ENCODE measurements around the gene MEMO1. TPM values are rescaled to one million over a fixed set of nuclear protein-coding genes. Genes with fewer than 3 reads are reported as not detected.

The MEMO1 gene
- total and polyA plus RNA-seq, 8 donors: 3.5 to 33.8 (median 25.6) TPM

GRCh38 chr2:31886700-31887099 lies 124.1 kb downstream of the MEMO1 start:
- H3K36me3 ChIP-seq: peaks cover 0 to 19% (median 16%) of the 10 kb centered on the region in 4 donors
- H3K9me3 ChIP-seq: no peaks in the 10 kb centered on the region
- no peaks in the 10 kb centered on the region for H3K27me3 ChIP-seq
- TF ChIP-seq POLR2AphosphoS5 (IDR thresholded peaks at IDR 0.05) (no peak), CTCF (IDR thresholded peaks at IDR 0.05) (no peak)
- intact Hi-C loops (cut with DNase I; ENCODE audit: low total_unique reads): no loop called here
- H3K4me3 ChIP-seq: no peak overlapping the region
- WGBS, 5 donors: 92 to 100% (median 97%) methylated on average over 2 of the region's 2 CpGs
- H3K4me1 ChIP-seq: no peaks in the 10 kb centered on the region
- no peak overlapping the region for H3K27ac ChIP-seq
- peak in 1 of 2 donors; percentile 25 for DNase-seq

DNA sequence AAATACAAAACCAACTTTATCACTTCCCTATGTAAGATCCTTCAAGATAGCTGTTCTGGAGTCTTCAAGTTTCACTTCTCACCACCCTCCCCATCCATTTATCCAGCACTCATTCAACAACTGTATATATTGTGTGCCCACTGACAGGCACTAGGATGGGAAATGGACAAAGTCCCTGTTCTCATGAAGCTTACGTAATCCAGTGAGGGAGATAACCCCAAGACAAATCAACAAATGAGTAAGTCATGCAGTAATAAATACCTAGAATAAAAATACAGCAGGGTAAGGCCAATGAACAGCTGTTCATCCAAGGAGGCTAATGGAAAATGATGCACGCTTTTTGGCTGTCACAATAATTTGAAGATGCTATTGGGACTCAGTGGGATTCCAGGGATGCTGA lies 133.8 kb downstream of the MEMO1 start:
- Histone ChIP-seq H3K4me3 (no peak overlapping the region), H3K27me3 (no peaks in the 10 kb centered on the region), H3K4me1 (no peaks in the 10 kb centered on the region), H3K9me3 (no peaks in the 10 kb centered on the region), H3K36me3 (peaks cover 0 to 13% (median 9%) of the 10 kb centered on the region in 4 donors), H3K27ac (no peak overlapping the region)
- intact Hi-C loops (cut with DNase I; ENCODE audit: low total_unique reads): no loop called here
- 88 to 100% (median 92%) methylated on average over 2 of the region's 2 CpGs for WGBS, 5 donors
- no peak for TF ChIP-seq EP300 (IDR thresholded peaks at IDR 0.05)
- TF ChIP-seq POLR2AphosphoS5 (IDR thresholded peaks at IDR 0.05): no peak
- no peak for TF ChIP-seq CTCF (IDR thresholded peaks at IDR 0.05)
- TF ChIP-seq POLR2A (IDR thresholded peaks at IDR 0.05): no peak
- peak in 1 of 2 donors; percentile 10 for DNase-seq

DNA sequence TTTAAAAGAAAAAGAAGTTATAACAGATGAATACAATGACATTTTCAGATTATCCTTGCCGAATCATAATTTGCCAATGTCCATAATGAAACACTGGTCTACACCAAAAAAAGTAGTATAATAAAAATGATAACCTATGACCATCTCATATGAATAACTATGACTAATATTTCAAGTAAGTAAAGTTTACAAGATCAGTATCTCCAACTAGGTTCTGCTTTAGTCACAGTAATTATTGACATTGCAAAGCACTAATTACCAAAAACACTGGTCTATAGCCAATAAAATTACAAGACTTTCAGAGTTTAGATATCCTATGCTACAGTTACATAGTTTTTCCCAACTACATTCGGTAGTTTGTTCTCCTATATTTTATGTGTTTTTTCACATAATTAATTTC lies 136.7 kb downstream of the MEMO1 start:
- Histone ChIP-seq H3K27ac (no peak overlapping the region), H3K27me3 (no peaks in the 10 kb centered on the region), H3K4me1 (no peaks in the 10 kb centered on the region), H3K36me3 (peaks cover 0 to 3% (median 0%) of the 10 kb centered on the region in 4 donors), H3K9me3 (no peaks in the 10 kb centered on the region), H3K4me3 (no peak overlapping the region)
- WGBS, 5 donors: 65 to 79% (median 72%) methylated on average over 2 of the region's 2 CpGs
- TF ChIP-seq CTCF (IDR thresholded peaks at IDR 0.05) (no peak), POLR2AphosphoS5 (IDR thresholded peaks at IDR 0.05) (no peak), POLR2A (IDR thresholded peaks at IDR 0.05) (no peak), EP300 (IDR thresholded peaks at IDR 0.05) (no peak)
- intact Hi-C loops (cut with DNase I; ENCODE audit: low total_unique reads): no loop called here
- DNase-seq: no peak

DNA sequence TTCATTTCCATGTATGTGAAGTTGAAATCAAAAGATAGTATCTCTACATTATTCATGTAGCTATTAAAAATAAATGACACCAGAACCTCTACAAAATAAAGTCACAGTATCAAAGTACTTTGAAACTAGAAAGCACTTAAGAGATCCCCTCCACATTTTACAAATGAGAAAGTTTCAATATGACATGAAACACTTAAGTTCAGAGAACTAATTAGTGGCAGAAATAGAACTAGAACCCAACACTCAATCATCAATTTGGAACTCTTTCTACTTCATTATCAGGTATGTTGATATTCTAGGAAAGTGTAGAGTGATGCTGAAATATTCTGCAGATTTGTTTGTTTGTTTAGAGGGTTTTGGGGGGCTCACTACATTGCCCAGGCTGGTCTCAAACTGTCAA lies 145.6 kb downstream of the MEMO1 start:
- peaks cover 0 to 12% (median 0%) of the 10 kb centered on the region in 4 donors for H3K36me3 ChIP-seq
- no peaks in the 10 kb centered on the region for H3K27me3 ChIP-seq
- H3K9me3 ChIP-seq: no peaks in the 10 kb centered on the region
- intact Hi-C loops (cut with DNase I; ENCODE audit: low total_unique reads): no loop called here
- no peaks in the 10 kb centered on the region for H3K4me1 ChIP-seq
- no peak overlapping the region for H3K4me3 ChIP-seq
- DNase-seq: no peak
- TF ChIP-seq POLR2A (IDR thresholded peaks at IDR 0.05) (no peak), EP300 (IDR thresholded peaks at IDR 0.05) (no peak), CTCF (IDR thresholded peaks at IDR 0.05) (no peak), POLR2AphosphoS5 (IDR thresholded peaks at IDR 0.05) (no peak)
- no peak overlapping the region for H3K27ac ChIP-seq
